C4-2B (cell line): ENCODE results near the gene PRICKLE1.

Source experiments
- ZFX ChIP-seq: fragments of 450-650 bp; IDR thresholded peaks from 2 replicates; pipeline ENCODE4 v1.6.1; 2017
- TF ChIP-seq, protein P1 (sequence below): fragments of 450-650 bp; conservative IDR thresholded peaks from 2 replicates; pipeline ENCODE4 v1.5.1; 2017; ENCODE audit warnings: mild to moderate bottlenecking

DNA sequence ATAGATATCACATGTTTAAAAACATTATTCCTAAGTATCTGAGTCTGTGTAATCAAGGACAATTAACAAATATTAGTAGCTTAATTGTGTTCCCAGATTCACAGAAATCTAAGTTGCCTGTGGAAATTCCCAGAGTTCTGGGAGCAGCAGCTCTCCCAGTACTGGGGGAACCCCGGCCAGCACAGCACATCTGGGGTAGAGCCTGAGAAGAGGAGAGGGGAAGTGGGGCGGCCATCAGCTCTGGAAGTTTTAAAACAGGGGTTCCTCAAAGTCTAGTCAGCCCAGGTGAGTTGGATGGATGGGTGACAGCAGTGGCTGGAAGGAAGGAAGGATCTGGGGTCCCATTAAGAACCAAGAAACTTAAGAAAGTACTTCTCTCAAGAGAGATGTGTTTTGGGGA, 24.6 kb downstream of the PRICKLE1 start:
- TF ChIP-seq, protein P1, sequence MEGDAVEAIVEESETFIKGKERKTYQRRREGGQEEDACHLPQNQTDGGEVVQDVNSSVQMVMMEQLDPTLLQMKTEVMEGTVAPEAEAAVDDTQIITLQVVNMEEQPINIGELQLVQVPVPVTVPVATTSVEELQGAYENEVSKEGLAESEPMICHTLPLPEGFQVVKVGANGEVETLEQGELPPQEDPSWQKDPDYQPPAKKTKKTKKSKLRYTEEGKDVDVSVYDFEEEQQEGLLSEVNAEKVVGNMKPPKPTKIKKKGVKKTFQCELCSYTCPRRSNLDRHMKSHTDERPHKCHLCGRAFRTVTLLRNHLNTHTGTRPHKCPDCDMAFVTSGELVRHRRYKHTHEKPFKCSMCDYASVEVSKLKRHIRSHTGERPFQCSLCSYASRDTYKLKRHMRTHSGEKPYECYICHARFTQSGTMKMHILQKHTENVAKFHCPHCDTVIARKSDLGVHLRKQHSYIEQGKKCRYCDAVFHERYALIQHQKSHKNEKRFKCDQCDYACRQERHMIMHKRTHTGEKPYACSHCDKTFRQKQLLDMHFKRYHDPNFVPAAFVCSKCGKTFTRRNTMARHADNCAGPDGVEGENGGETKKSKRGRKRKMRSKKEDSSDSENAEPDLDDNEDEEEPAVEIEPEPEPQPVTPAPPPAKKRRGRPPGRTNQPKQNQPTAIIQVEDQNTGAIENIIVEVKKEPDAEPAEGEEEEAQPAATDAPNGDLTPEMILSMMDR = no peak
- no peak for TF ChIP-seq ZFX
